ENCODE results near the gene STOM. TPM values are rescaled to one million over a fixed set of nuclear protein-coding genes. Genes with fewer than 3 reads are reported as not detected.

Gene STOM
- total RNA-seq, 1 experiment from 2014 or later = 47.0 TPM

Other genes starting within 250 kb of the STOM start
- 27.1 and 30.7 TPM in 2 replicates for gene RAB14, start 168.4 kb downstream of the STOM start, total RNA-seq (2014; rRNA removed; shearing (Covaris generic))
- 125 and 137 TPM in 2 replicates for gene GSN, start 102.1 kb downstream of the STOM start, total RNA-seq (2014; rRNA removed; shearing (Covaris generic))
- gene GGTA1, start 129.6 kb upstream of the STOM start, total RNA-seq (2014; rRNA removed; shearing (Covaris generic)) = 0.35 TPM in 1 of 2 replicates, not detected in the other

All from H4 (cell line).